ENCODE results near the gene ZNG1A.
"Not testable (repeated sequence)": the region's sequence is repeated elsewhere in the genome, so short reads cannot be mapped to it uniquely, and the experiment has no call there.

- TF ChIP-seq POLR2AphosphoS5 (IDR thresholded peaks at IDR 0.05; ENCODE audit: low read depth, low read length); POLR2A (IDR thresholded peaks at IDR 0.05; ENCODE audit: low read depth, low read length); TAF1 (IDR thresholded peaks at IDR 0.05; ENCODE audit: borderline replicate concordance, low read depth, low read length): not testable (repeated sequence)
Observed at GRCh38 chr9:86697-87096, 92.2 kb downstream of the ZNG1A start.
